ENCODE data around the gene TNFRSF12A.

TNFRSF12A gene

DNA sequence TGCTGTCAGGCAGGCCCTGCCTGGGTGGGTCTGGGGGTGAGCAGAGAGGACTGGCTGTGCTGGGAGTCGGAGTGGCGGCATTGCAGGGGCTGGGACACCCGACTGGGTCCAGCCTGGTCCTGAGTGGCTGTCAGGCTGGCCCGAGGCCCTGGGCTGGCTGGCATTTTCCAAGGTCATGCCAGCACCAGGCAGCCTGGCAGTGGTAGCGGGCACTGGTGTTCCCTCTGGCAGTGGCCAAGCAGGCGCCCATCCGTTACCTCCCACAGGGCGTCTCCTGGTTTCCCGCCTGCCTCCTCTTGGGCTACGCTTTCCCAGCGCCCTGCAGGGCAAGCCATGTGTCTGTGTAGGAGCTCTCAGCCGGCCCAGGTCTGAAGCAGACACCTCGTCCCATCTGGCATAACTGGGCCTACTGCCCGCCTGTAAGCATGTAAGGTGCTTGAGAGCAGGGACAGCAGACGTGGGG is 34.2 kb upstream of the TNFRSF12A start:
- no peak for DNase-seq (ENCODE audit: insufficient read length, low spot score)
- TF ChIP-seq, protein P1, sequence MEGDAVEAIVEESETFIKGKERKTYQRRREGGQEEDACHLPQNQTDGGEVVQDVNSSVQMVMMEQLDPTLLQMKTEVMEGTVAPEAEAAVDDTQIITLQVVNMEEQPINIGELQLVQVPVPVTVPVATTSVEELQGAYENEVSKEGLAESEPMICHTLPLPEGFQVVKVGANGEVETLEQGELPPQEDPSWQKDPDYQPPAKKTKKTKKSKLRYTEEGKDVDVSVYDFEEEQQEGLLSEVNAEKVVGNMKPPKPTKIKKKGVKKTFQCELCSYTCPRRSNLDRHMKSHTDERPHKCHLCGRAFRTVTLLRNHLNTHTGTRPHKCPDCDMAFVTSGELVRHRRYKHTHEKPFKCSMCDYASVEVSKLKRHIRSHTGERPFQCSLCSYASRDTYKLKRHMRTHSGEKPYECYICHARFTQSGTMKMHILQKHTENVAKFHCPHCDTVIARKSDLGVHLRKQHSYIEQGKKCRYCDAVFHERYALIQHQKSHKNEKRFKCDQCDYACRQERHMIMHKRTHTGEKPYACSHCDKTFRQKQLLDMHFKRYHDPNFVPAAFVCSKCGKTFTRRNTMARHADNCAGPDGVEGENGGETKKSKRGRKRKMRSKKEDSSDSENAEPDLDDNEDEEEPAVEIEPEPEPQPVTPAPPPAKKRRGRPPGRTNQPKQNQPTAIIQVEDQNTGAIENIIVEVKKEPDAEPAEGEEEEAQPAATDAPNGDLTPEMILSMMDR (IDR thresholded peaks at IDR 0.05; ENCODE audit: insufficient read depth, missing control alignments): no peak
- FAIRE-seq: no peak

DNA sequence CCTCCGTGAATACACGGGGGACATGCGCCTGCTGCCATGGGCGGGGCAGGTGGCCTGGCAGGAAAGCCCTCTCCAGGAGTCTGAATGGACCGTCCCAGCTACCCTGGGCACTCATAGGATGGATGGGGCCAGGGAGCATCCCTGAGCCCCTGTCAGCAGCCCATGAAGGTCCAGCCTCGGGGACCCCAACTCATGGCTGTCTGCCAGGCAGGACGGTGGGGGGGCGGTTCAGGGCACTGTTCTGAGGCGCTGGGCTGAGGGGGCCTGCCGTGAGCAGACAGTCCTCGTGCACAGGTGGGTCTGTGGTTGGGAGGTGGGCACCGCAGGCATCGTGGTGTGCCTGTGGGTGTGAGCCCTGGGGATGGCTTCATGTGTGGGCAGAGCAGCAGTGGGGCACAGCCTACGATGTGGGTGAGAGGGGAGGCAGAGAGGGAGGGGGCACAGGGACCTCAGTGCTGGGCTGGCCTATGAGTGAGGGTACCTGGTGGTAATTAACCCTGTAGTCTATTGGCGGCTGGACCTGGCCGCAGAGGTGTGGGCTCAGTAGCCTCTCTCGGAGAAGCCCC is 33.5 kb upstream of the TNFRSF12A start:
- FAIRE-seq (no peak), DNase-seq (ENCODE audit: insufficient read length, low spot score) (no peak)
- TF ChIP-seq, protein P1 (IDR thresholded peaks at IDR 0.05; ENCODE audit: insufficient read depth, missing control alignments): no peak

DNA sequence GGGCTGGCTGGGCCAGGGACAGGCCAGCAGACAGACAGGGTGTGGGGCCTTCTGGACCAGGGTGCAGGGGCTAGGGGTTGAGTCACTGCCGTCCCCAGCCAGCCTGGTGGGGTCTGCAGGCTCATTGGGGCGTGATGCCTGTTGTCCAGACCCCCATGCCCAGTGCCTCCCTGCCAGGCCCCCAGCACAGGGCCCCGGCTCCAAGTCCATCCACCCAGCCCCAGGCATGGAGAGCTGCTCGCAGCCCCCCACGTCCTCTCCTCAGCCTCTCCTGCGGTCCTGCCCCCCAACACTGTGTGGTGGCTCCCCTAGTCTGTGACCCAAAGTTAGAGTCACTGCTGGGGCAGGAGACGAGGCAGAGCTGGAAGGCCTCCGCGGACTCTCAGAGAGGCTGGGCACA is 32.9 kb upstream of the TNFRSF12A start:
- FAIRE-seq (no peak), DNase-seq (ENCODE audit: insufficient read length, low spot score) (no peak)
- TF ChIP-seq, protein P1 (IDR thresholded peaks at IDR 0.05; ENCODE audit: insufficient read depth, missing control alignments): no peak

DNA sequence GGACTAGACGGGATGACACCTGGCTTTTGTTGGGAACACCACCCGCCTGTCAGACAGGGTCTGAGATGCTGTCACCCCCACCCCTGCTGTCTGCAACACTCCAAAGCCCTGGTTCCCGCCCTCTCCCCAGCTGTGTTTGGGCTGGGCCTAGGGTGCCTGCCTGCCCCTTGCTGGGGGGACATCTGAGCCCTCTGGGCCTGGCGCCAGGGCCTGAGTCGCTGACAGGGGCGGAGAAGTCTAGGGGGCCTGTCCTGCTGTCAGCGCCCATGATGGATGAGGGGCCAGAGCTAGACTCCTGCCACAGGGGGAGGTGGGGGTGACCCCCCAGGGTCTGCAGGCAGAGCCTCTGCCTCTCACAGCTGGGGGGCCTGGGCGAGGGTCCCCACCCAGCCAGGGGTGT is 32.3 kb upstream of the TNFRSF12A start:
- FAIRE-seq: no peak
- no peak for DNase-seq (ENCODE audit: insufficient read length, low spot score)
- TF ChIP-seq, protein P1 (IDR thresholded peaks at IDR 0.05; ENCODE audit: insufficient read depth, missing control alignments): no peak

DNA sequence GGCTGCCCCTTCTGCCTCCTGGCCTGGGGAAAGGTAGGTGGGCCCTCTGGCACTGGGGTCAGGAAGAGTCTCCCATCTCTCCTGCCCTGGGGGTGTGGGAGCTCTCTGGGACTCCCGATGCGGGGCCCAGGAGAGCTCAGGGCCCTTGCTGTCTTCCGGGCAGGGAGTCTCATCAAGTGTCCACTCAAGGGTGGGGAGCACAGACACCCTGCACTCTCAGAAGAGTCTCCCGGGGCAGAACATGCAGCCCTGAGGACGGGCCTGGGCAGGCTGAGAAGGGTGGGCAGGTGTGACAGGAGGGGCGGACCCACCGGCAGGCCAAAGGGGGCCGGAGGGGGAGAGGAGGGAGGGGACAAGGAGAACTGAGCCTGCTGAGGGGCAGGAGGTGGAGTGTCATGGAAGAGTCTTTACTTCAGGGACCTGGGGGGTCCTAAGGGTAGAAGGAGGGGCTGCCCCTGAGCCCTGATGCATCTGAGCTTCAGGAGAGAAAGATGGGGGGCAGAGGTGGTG is 31.5 kb upstream of the TNFRSF12A start:
- FAIRE-seq (no peak), DNase-seq (ENCODE audit: insufficient read length, low spot score) (no peak)
- TF ChIP-seq, protein P1 (IDR thresholded peaks at IDR 0.05; ENCODE audit: insufficient read depth, missing control alignments): no peak

DNA sequence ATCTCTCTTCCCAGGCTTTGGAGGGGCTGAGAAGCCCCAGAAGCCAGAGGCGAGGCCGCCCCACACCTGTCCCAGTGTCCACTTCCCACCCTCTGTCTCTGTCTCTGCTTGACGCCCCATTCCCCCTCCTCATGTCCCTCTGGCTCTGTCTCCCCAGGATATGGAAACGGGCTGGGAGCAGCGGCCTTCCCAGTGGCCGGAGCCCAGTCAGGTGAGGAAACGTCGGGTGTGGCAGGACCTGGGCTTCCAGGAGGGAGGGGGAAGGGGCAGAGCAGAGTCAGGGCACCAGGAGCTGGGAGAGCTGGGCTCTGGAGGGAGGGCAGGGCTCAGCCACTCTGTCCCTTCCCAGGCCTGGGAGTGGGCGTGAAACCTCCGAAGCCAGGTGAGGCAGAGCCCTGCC is 29.3 kb upstream of the TNFRSF12A start:
- FAIRE-seq (no peak), DNase-seq (ENCODE audit: insufficient read length, low spot score) (no peak)

More for the DNA sequence above, 29.3 kb upstream of the TNFRSF12A start:
- TF ChIP-seq, protein P1 (IDR thresholded peaks at IDR 0.05; ENCODE audit: insufficient read depth, missing control alignments): no peak

Data from D721Med (cell line).